Activated naive CD8-positive, alpha-beta T cell treated with anti-CD3 and anti-CD28 coated beads, Interleukin-2, amount 50 U/mL, for 16 hours (primary cell): ENCODE measurements around the gene SP2.

Experiments used
- DNase-seq: peaks from one replicate; pipeline ENCODE4 v3.0.0-alpha.2; 2020; ENCODE audit warnings: low read depth, low spot score

The SP2 gene

DNA sequence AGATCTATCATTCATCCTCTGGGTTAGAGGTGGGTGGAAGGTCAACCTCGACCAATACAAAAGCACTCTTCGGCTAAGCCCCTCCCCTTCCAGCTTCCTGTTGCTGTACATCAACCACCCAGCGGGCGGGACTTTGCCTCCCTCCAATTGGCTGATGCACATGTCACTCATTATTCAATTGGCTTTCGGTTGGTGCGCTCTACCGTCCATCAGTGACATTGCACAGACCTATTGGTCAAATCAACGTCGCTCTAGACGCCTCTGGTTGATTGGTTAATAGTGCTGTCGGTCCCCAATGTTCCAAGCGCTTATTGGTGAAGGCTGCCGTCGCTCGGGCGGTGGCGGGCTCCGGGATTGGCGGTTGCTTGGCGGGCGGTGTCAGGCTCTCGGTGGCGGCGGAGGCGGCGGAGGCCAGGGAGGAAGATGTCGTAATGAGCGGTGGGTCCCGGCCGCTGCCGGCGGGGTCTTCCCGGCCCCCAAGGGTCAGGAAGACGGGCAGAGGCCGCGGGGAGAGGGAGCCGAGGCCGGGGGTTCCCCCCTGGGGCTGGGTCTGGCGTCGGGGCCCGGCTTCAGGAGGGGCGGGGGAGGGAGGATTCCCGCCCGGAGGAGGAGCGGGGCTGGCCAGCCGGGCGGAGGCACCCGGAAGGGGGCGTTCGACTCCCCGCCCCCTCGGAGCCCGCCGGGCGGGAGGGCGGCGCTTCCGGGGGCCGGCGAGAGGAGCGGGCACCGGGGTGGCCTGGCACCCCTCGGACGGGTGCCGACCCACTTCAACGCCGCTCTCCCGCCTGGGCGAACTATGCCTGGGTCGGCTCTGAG lies at the start of gene SP2:
Gene SP2 (plus strand): TSS at position 381 of the 816 bp plus-strand sequence. CDS start 51 bp downstream, at position 432.
- DNase-seq, result peak; percentile 97

GRCh38 chr17:47846716-47847340 lies 49.2 kb upstream of the SP2 start:
- no peak for DNase-seq

DNA sequence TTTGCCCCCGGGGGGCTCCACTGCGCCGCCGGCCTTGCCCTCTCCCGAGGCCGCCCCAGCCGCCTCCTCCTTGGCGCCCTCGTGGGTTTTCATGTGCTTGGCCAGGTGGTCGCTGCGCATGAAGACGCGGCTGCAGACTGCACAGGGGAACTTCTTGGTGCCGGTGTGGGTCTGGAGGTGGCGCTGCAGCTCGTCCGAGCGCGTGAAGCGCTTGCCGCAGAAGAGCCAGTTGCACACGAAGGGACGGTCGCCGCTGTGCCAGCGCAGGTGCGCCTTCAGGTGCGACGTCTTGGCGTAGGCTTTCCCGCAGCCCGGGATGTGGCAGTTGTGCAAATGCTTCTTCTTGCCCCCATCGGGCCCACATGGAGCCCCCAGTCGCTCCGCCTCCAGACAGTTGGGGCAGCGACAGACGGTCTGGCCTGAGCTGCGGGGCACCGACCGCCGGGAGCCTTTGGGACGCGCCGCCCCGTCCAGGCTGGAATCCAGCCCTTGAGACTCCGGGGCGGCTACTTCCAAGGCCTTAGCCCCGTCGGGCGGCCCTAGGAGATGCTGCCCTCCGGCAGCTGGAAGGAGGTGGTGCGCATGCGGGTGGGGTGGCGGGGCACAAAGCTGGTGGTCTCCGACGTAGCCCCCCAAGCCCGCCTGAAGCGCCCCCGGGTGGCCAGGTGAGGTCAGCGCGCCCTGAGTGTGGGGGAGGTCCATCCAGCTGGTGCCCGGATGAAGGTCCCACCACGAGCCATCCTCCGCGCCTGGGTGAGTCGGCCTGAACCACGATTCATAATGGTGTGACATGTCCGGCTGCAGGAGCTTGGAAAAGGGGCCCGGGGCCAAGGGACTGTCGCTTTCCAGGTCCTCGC lies 48.5 kb upstream of the SP2 start:
- no peak for DNase-seq

GRCh38 chr17:47848198-47848513 lies 47.9 kb upstream of the SP2 start:
- DNase-seq, result no peak

DNA sequence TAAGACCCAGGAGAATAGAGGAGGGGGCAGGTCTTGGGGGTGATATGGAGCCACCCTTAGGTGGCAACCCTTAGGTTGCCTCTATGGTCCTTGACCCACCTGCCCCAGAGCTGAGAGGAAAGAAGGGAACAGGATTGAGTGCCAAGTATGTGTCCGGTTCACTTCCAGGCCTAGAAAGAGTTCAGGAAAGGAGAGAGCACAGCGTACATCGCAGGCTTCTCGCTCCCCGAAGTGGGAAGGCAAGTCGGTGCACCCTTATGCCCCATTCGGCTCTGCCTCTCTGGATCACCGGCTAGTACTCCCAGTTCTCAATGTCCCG lies 45.7 kb upstream of the SP2 start:
- no peak for DNase-seq

DNA sequence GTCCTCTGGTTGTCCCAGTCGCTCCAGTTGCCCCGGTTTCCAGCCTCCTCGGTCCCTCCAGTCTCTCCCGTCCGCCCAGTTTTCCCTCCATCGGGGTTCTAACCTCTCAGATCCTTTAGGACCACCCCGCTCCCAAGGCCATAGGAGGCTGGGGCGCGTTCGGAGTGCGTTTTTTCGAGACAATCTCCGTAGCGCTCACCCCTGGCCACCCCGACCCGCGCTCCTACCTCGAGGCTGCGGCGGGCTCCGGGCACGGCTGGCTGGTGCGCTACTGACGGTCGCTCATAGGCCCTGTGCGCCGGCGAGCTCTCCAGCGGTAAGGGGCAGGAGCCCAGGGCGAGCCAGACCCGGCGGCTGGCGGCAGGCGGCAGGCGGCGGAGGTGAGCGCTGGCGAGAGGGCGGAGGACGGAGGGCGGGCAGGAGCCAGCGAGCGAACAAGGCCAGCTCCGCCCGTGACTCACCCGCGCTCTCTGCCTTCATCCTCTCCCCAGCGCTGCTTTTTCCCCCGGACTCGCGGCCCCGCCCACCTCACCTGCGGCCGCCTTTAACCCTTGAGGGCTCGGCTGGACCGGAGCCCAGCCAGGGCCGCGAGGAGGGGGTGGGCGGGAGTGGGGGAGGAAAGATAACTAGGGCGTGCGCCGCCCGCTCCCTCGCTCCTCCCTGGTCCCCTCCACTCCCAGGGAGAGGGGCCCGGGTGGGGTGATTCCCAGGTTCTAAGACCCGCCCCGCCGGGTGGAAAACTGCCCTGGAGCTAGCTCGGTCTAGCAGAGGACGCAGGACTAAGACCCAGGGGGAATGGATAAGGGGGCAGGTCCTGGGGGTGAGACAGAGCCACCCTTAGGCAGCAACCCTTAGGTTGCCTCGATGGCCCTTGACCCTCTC lies 45.1 kb upstream of the SP2 start, which contains the start of gene SP6:
Gene SP6 (minus strand): TSS at position 472 of the 882 bp plus-strand sequence. CDS start 2,734 bp downstream, outside the sequence.
- peak; percentile 27 for DNase-seq

GRCh38 chr17:47851764-47852112 lies 44.3 kb upstream of the SP2 start:
- DNase-seq, result no peak

- DNase-seq, result no peak
Measured at GRCh38 chr17:47852113-47852949, 43.7 kb upstream of the SP2 start.

- no peak for DNase-seq
Measured at GRCh38 chr17:47853616-47854015, 42.4 kb upstream of the SP2 start.

GRCh38 chr17:47855737-47856136 lies 40.3 kb upstream of the SP2 start:
- DNase-seq, result no peak

GRCh38 chr17:47856830-47857229 lies 39.2 kb upstream of the SP2 start:
- DNase-seq, result no peak

DNA sequence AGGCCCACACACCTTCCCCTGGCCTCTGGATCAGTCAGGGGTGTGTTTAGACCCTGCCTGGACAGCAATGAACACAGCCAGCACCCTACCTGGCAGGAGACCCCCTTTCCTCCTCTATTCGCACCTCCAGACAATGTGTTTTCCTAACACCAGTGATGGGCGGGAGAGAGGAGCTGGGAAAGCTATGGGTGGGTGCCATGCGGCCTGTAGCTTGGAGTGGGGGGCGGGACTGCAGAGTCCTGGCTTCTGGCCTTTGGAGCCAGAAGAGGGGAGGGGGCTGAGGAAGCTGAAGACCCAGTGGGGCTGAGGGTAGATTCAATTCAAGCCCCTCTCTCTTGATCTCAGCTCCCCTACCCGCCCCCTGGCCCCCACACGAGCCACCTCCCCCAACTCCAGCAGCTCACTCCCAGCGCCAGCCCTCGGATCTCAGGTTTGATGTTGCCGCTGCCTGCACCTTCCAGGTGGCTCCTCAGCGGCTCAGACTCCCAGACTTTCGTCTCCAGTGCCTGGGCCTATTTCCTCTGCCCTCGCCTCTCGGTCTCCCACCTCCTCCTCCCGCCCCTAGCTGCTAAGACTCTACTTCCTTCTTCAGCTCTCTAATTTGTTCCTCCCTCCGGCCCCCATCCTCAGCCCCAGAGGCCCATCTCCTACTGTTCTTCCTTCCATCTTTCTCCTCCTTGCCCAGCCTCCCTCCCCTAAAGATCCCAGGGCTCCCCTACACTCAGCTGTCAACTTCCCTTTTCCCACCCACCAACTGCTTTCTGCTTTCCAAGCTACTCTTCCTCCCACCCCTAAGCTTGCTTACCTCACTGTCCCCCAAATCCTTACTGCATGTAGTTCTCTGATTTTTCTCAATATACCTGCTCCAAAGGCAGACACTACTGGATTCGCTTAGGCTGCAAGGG lies 38.2 kb upstream of the SP2 start:
- no peak for DNase-seq

- DNase-seq, result no peak
Measured at GRCh38 chr17:47860386-47860785, 35.6 kb upstream of the SP2 start.

DNA sequence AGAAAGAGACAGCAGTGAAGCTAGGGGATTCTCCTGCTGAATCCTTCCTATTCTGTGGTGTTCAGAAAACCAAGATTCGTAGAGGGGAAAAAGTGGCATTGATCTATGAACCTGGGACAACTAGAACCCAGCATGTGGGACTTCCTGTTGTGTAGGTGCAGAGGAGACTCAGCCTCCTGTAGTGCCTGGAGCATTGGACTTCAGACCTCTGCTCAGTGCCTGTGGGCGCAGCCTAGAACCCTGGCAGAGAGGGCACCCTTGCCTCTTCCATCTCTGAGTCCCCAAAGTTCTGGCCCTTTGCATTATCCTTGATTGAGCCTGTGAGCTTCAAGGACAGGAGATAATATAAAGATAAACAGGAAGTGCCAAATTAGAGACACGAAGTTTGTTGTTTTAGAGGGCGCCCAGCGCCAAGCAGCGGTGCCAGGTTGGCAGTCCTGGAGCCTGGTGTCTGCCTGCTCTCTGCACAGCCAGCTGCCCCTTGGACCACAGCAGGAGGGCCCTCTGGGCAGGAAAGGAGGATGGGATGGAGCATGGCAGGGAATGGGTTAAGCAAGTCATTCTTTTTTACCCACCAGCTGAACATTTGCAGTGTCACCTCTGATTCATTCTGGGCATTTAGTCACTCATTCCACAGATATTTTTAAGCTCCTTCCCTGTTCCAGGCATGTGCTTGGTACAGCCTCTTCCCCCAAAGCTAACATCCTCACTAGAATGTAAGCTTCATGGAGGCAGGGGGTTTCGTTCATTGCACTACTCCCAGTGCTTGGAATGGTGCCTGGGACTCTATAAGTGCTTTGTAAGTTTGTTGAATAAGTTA lies 33.2 kb upstream of the SP2 start:
- no peak for DNase-seq

DNA sequence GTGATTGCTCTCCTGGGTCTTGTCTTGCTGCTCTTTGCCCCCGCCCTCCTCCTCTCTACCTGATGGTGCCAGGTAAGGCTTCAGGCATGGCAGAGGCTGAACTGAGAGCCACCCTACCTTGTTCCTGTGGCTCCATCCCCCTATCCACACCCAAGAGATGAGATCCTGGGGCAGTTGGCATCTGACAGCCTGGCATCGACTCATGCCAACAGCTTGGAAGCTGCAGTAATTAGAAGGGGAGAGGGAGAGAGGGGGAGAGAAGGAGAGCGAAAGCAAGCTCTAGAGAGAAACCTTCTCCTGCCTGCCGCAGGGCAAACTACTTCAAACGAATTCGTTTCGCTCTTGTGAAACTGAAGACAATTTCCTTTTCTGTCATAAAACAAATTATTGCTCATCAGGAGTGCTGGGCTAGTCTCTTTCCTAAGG lies 31.2 kb upstream of the SP2 start:
- DNase-seq, result no peak

DNA sequence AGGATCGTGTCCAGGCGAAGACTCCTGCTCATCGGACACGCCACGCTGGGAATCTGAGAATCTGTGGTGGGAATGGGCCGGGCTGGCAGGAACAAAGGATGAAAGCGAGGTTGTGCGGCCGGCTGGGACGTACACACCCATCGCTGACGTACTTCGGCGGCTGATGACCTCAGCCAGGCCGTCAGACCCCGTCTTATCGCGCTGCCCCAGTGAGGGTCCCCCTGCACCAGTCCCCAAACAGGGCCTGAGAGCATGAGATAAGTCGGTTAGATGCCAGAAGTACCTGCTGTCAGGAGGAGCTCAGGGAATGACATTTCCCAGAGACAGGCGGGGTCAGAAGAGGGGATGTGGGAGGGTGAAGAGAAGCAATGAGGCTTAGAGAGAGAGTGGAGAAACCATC lies 29.1 kb upstream of the SP2 start:
- DNase-seq, result no peak

- no peak for DNase-seq
Measured at GRCh38 chr17:47867813-47868533, 28.1 kb upstream of the SP2 start.

- no peak for DNase-seq
Measured at GRCh38 chr17:47869114-47869513, 26.9 kb upstream of the SP2 start.
